GM18909 (cell line): ENCODE data around the gene CD302.
"Not testable (repeated sequence)": the region's sequence is repeated elsewhere in the genome, so short reads cannot be mapped to it uniquely, and the experiment has no call there.

Experiments
- ATAC-seq: cut with Tn5 transposase; IDR thresholded peaks from one replicate; pipeline ENCODE4 v1.9.1; 2021; ENCODE audit warnings: mild to moderate bottlenecking; ENCODE audit not compliant: unreplicated experiment, poor library complexity

CD302 gene

DNA sequence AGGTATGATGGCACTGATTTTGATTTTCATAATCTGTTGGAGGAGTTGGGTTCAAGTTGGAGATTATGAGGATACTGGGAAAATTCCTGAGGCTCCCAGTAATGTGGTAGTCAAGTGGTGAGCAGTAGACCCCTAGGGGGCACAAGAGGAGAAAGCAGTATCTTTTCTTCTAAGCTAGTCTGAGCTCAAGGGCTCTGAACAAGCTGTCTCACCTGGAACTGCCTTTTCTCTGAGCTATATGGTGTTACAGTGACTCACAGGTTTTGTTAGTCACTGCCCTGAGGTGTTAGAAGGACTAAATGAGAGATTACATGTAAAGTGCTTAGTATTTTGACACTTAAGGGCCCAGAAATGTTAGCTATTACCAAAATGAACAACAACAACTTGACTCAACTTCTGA is 42.2 kb downstream of the CD302 start:
- ATAC-seq, result no peak

DNA sequence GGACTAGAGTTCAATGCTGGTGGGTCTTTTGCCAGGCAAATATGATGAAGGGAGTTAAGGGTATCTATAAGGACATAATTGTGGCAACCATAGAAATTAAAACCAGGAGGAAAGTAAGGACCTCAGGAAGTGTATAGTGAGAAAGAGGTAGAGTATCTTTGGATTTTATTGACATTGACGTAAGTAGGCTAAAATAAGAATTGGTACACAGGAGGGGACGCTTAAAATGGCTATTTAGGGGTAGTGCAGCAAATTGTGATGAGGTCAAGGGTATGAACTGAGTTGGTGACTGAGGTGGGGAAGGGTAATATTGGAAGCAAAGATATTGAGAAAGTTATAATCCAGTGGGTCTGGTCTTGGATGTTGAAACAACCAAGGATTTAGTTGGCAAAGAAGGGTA is 43.0 kb downstream of the CD302 start:
- ATAC-seq, result no peak

DNA sequence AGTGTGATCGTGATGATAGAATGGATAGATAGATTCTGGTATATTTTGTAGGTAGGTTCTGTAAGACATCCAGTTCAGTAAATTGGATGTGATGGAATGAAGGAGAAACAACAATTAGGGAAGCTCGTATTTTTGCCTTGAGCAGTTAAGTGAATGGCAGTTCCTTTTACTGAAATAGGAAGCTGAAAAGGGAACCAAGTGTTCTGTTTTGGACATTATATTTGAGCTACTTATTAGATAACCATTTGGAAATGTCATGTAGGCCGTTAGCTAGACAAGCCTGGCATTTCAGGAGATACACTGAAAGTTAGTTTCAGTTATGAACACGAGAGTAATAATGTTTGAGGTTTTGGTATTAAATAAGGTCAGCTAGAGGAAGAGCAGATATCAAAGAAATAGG is 44.2 kb downstream of the CD302 start:
- ATAC-seq, result no peak

DNA sequence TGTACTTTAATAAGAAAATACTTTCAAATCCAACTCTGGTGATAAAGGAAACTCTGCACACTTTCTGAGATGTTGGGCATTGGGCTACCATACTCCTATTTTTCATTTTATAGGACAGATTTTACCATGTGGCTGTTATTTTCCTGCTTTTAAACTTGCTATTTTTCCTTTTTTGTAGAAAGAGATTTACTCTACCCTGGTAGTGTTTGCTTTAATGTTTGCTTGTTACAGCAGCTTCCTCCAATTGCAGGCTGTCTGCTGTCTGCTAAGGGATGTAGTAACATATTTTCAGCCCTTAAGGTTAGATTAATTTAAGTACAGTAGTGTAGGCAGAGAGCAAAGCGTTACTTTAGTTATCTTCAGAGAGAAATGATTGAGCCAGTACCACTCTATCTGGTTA is 47.1 kb downstream of the CD302 start:
- no peak for ATAC-seq

DNA sequence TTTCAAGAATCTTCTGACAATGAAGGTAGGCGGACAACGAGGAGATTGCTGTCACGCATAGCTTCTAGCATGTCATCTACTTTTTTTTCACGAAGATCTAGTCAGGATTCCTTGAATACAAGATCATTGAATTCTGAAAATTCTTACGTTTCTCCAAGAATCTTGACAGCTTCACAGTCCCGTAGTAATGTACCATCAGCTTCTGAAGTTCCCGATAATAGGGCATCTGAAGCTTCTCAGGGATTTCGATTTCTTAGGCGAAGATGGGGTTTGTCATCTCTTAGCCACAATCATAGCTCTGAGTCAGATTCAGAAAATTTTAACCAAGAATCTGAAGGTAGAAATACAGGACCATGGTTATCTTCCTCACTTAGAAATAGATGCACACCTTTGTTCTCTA is 49.9 kb downstream of the CD302 start:
- ATAC-seq, result no peak

- ATAC-seq, result not testable (repeated sequence)
Measured at GRCh38 chr2:159745237-159745636, 52.8 kb downstream of the CD302 start.

- no peak for ATAC-seq
Measured at GRCh38 chr2:159744363-159744762, 53.6 kb downstream of the CD302 start.

DNA sequence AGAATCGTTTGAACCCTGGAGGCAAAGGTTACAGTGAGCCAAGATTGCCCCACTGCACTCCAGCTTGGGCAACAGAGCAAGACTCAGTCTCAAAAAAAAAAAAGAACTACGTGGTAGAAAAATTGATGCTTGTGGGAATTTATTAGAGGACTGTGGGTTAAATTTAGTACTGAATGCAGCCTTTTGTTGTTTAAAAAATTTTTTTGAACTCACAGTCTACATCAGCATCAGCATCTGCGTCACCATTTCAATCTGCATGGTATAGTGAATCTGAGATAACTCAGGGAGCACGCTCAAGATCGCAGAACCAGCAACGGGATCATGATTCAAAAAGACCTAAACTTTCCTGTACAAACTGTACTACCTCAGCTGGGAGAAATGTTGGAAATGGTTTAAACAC is 55.2 kb downstream of the CD302 start:
- ATAC-seq, result no peak

- ATAC-seq, result no peak
Measured at GRCh38 chr2:159738509-159739390, 59.3 kb downstream of the CD302 start.

DNA sequence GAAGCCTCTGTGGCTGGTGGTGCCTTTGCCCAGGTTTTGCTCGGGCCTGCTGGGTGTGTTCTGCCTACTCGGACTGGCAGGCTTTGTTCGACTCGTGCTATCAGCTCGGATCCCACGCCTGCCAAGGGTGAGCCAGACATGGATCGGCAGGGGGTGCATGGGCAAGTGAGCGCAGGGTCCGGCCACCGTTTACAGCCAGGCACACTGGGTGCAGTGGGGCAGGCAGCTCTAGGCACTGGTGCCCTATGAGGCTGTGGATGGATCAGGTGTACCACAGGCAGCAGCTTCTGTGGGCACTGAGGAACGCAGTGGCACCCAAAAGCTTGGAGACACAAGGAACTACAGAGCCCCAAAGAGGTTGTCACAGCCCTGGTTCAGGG is 60.1 kb downstream of the CD302 start:
- no peak for ATAC-seq

- no peak for ATAC-seq
Measured at GRCh38 chr2:159737292-159737916, 60.6 kb downstream of the CD302 start.

DNA sequence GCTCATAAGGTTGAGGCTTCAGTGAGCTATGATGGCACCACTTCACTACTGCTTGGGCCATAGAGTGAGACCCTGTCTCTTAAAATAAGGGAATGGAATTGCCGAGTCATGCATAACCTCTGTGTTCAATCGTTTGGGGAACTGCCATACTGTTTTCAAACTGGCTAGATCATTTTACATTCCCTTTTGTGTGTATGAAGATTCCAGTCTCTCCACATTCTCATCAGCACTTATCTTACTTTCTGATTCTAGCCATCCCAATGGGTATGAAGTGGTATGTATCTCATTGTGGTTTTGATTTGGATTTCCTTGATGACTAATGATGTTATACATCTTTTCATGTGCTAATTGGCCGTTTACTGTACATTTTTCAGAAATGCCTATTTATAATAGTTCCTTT is 62.0 kb downstream of the CD302 start:
- ATAC-seq, result no peak

DNA sequence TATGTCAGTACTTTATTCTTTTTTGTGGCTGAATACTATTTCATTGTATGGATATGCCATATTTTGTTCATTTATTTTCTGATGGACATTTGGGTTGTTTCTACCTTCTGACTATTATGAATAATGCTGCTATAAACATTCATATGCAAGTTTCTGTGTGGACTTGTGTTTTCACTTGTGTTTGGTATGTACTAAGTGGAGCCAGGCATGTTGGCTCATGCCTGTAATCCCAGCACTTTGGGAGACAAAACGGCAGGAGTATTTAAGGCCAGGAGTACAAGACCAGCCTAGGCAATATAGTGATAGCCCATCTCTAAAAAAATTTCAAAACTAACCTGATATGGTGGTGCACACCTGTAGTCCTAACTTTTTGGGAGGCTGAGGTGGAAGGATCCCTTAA is 62.4 kb downstream of the CD302 start:
- no peak for ATAC-seq

GRCh38 chr2:159728629-159729028 is 69.4 kb downstream of the CD302 start:
- no peak for ATAC-seq

GRCh38 chr2:159725713-159726112 is 72.3 kb downstream of the CD302 start:
- no peak for ATAC-seq

DNA sequence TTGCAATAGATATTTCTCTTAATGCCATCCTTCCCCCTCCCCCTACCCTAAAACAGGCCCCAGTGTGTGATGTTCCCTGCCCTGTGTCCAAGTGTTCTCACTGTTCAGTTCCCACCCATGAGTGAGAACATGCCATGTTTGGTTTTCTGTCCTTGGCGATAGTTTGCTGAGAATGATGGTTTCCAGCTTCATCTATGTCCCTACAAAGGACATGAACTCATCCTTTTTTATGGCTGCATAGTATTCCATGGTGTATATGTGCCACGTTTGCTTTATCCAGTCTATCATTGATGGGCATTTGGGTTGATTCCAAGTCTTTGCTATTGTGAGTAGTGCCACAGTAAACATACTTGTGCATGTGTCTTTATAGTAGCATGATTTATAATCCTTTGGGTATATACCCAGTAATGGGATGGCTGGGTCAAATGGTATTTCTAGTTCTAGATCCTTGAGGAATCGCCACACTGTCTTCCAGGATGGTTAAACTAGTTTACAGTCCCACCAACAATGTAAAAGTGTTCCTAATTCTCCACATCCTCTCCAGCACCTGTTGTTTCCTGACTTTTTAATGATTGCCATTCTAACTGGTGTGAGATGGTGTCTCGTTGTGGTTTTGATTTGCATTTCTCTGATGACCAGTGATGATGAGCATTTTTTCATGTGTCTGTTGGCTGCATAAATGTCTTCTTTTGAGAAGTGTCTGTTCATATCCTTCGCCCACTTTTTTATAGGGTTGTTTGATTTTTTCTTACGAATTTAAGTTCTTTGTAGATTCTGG is 73.0 kb downstream of the CD302 start:
- ATAC-seq, result not testable (repeated sequence)

DNA sequence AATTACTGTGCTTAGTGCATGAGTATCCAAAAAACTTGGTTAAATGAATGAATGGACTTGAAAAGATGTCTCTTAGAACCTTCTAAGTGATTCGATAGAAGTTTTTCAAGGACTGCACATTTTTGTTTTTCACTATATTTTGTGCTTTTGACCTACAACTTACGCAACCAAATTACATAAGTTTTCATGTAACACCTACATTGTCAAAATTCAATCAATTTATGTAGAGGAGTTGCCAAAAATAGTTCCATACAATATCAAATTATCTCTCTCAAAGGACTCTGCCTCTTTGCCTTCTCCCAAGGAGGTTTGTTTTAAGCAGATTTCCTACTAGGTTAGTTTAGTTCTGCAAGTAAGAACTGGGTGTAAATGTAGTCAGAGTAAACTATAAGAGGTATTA is 75.4 kb downstream of the CD302 start:
- ATAC-seq, result no peak

DNA sequence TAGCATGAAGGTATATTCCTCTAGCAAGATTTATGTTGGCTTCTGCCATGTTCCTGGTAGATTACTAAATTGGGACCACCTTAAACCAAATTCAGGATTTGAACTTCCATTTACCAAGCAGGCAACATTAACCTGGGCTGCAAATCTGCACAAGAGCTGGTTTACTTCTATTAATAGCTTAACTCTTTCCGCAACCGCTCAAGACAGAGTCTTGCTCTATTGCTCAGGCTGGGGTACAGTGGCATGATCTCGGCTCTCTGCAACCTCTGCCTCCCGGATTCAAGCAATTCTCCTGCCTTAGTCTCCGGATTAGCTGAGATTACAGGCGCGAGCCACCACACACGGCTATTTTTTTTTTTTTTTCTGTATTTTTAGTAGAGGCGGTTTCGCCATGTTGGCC is 77.3 kb downstream of the CD302 start:
- ATAC-seq, result no peak
